BJ (cell line): ENCODE measurements around the gene CES1. TPM values are rescaled to one million over a fixed set of nuclear protein-coding genes. Genes with fewer than 3 reads are reported as not detected.
"Not testable (repeated sequence)": the region's sequence is repeated elsewhere in the genome, so short reads cannot be mapped to it uniquely, and the experiment has no call there.

ENCODE experiments used
- CTCF ChIA-PET: fragments of 350-600 bp; formaldehyde crosslinking; extraction: SDS; loops from one replicate; lab custom pipeline; 2021; ENCODE audit warnings: antibody characterized with exemption, inconsistent platforms; lab: Yijun Ruan, JAX
- POLR2A ChIA-PET: fragments of 300-600 bp; sonication (Branson Sonifier 250); formaldehyde crosslinking; extraction: SDS; loops from one replicate; lab custom pipeline; 2021; ENCODE audit warnings: antibody characterized with exemption; lab: Charles Lee
- DNase-seq: peaks from one replicate; pipeline ENCODE4 v3.0.0-alpha.2; 2011; ENCODE audit warnings: low read depth
- H3K27me3 ChIP-seq: 2 replicates; pipeline ENCODE4 v1.6.0; 2011; ENCODE audit warnings: low read length; ENCODE audit not compliant: control insufficient read depth, insufficient read depth
- H3K36me3 ChIP-seq: 2 replicates; pipeline ENCODE4 v1.5.1; 2011; ENCODE audit warnings: low read length; ENCODE audit not compliant: control insufficient read depth, insufficient read depth
- H3K4me3 ChIP-seq: 2 replicates; pipeline ENCODE4 v1.5.1; 2011; ENCODE audit warnings: low read depth, mild to moderate bottlenecking, control low read depth, low read length
- CTCF ChIP-seq: IDR thresholded peaks from 2 replicates; pipeline ENCODE4 v1.5.1; 2011; ENCODE audit warnings: low read depth, mild to moderate bottlenecking, control low read depth, inconsistent platforms, low read length, moderate library complexity; ENCODE audit not compliant: insufficient read depth
- polyA plus RNA-seq: library from polyadenylated mRNA; depleted of rRNA; stranded (reverse); fragments of >200 nt; gene quantifications from 2 replicates; pipeline ENCODE4 v1.2.3, GENCODE V29; 2011

CES1 gene
- polyA plus RNA-seq, 1 experiment = 0.69 TPM

GRCh38 chr16:55792934-55793374, 39.9 kb downstream of the CES1 start:
- H3K36me3 ChIP-seq, DNase-seq, CTCF ChIA-PET, H3K4me3 ChIP-seq, H3K27me3 ChIP-seq, POLR2A ChIA-PET: not testable (repeated sequence)

GRCh38 chr16:55791512-55791911, 41.4 kb downstream of the CES1 start:
- POLR2A ChIA-PET, H3K4me3 ChIP-seq, CTCF ChIA-PET, H3K27me3 ChIP-seq, H3K36me3 ChIP-seq, DNase-seq: not testable (repeated sequence)

- POLR2A ChIA-PET, H3K4me3 ChIP-seq, DNase-seq, H3K36me3 ChIP-seq, CTCF ChIA-PET, H3K27me3 ChIP-seq: not testable (repeated sequence)
Measured at GRCh38 chr16:55790240-55790639, 42.7 kb downstream of the CES1 start.

GRCh38 chr16:55782793-55783091, 50.2 kb downstream of the CES1 start:
- H3K4me3 ChIP-seq, POLR2A ChIA-PET, CTCF ChIA-PET, H3K36me3 ChIP-seq, DNase-seq, H3K27me3 ChIP-seq: not testable (repeated sequence)

GRCh38 chr16:55782091-55782792, 50.7 kb downstream of the CES1 start:
- H3K27me3 ChIP-seq, H3K36me3 ChIP-seq, CTCF ChIA-PET, H3K4me3 ChIP-seq, DNase-seq, POLR2A ChIA-PET: not testable (repeated sequence)

GRCh38 chr16:55781456-55781855, 51.4 kb downstream of the CES1 start:
- CTCF ChIA-PET, POLR2A ChIA-PET, H3K36me3 ChIP-seq, DNase-seq, H3K27me3 ChIP-seq, H3K4me3 ChIP-seq: not testable (repeated sequence)

GRCh38 chr16:55780095-55780407, 52.8 kb downstream of the CES1 start:
- POLR2A ChIA-PET, H3K36me3 ChIP-seq, H3K27me3 ChIP-seq, H3K4me3 ChIP-seq, DNase-seq, CTCF ChIA-PET: not testable (repeated sequence)

GRCh38 chr16:55779402-55780094, 53.3 kb downstream of the CES1 start:
- no peak for TF ChIP-seq CTCF
- H3K36me3 ChIP-seq = no peaks in the 10 kb centered on the region
- POLR2A ChIA-PET = no interaction called here
- no peak overlapping the region for H3K4me3 ChIP-seq
- H3K27me3 ChIP-seq = no peaks in the 10 kb centered on the region
- DNase-seq = no peak
- CTCF ChIA-PET = no interaction called here

GRCh38 chr16:55778757-55779156, 54.1 kb downstream of the CES1 start:
- no peak for TF ChIP-seq CTCF
- Histone ChIP-seq H3K36me3 (no peaks in the 10 kb centered on the region), H3K4me3 (no peak overlapping the region), H3K27me3 (no peaks in the 10 kb centered on the region)
- ChIA-PET POLR2A (no interaction called here), CTCF (no interaction called here)
- DNase-seq = no peak
